ENCODE results near the gene ARHGEF11.

- TF ChIP-seq CTCF (IDR thresholded peaks at IDR 0.05) (no peak), POLR2A (IDR thresholded peaks at IDR 0.05) (no peak), POLR2AphosphoS5 (IDR thresholded peaks at IDR 0.05) (no peak)
Observed at GRCh38 chr1:156931974-156932710, 113.4 kb downstream of the ARHGEF11 start.
